ENCODE data around the gene AUTS2. TPM values are rescaled to one million over a fixed set of nuclear protein-coding genes. Genes with fewer than 3 reads are reported as not detected.

AUTS2 gene
- total and polyA plus RNA-seq, 2 of the 8 experiments (the other 6 are each of a cell fraction or from before 2014, with no cell fraction given) = 25.9 to 101 TPM

GRCh38 chr7:70591643-70592042 is 993.4 kb downstream of the AUTS2 start:
- peaks cover 4 to 14% (median 6%) of the 10 kb centered on the region in 4 experiments; a peak in 6 of 7 replicates for H3K4me1 ChIP-seq (replicated peaks in 1 of 4; ENCODE audit: control insufficient read depth in 3 of 4, insufficient read depth in 4 of 4, low read length in 3 of 4)
- no peak overlapping the region for H2BK120ac ChIP-seq (replicated peaks; ENCODE audit: low read depth, low read length)
- H4K20me1 ChIP-seq (replicated peaks in 1 of 2; ENCODE audit: control insufficient read depth in 1 of 2, insufficient read depth in 2 of 2, low read length in 2 of 2) = no peaks in the 10 kb centered on the region
- CTCF ChIA-PET (ENCODE audit: partially characterized antibody) = interaction anchor here (0.6 to 1.0 kb wide), 2 partner anchors 87 to 107 kb away, joined by 3 to 5 read pairs; no protein-coding TSS in a partner anchor
- no peak overlapping the region for H3K14ac ChIP-seq (ENCODE audit: insufficient read length)
- no peaks in the 10 kb centered on the region for H3K9me3 ChIP-seq (ENCODE audit: insufficient read depth in 2 of 2, low read depth in 1 of 2, low read length in 1 of 2)
- no peak overlapping the region for H2AFZ ChIP-seq (ENCODE audit: low read length)
- peaks cover 0 to 21% (median 14%) of the 10 kb centered on the region in 4 experiments; a peak in 5 of 7 replicates for H3K27me3 ChIP-seq (replicated peaks in 1 of 4; ENCODE audit: control insufficient read depth in 3 of 4, extremely low read depth in 1 of 4, insufficient read depth in 3 of 4, low read length in 3 of 4)
- H3K9ac ChIP-seq (replicated peaks in 1 of 4; ENCODE audit: extremely low read depth in 1 of 4, low read depth in 3 of 4, low read length in 3 of 4) = no peak overlapping the region
- POLR2A ChIA-PET (ENCODE audit: partially characterized antibody) = interaction anchor here (1.0 to 1.1 kb wide), 2 partner anchors 27 to 102 kb away, joined by 3 to 4 read pairs; no protein-coding TSS in a partner anchor
- no peak for DNase-seq (ENCODE audit: low read depth in 1 of 2, low spot score in 2 of 2)
- no peak overlapping the region for H4K8ac ChIP-seq (ENCODE audit: extremely low read depth, insufficient read depth, low read length)
- no peak for TF ChIP-seq RAD21 (IDR thresholded peaks at IDR 0.05 in 1 of 2, conservative IDR thresholded peaks at IDR 0.05 in 1 of 2; ENCODE audit: low read depth in 2 of 2, low read length in 2 of 2)
- TF ChIP-seq BRCA1 (IDR thresholded peaks at IDR 0.05; ENCODE audit: low read depth, low read length) = no peak
- TF ChIP-seq EZH2 (IDR thresholded peaks at IDR 0.05; ENCODE audit: low read depth, low read length, severe bottlenecking) = no peak
- no peak for TF ChIP-seq TCF12 (IDR thresholded peaks at IDR 0.05; ENCODE audit: low read depth, low read length)
- no peak for TF ChIP-seq SP2 (IDR thresholded peaks at IDR 0.05; ENCODE audit: low read length)
- no peak for TF ChIP-seq JUN (IDR thresholded peaks at IDR 0.05; ENCODE audit: low read depth, low read length)
- no peak for TF ChIP-seq POLR2AphosphoS5 (IDR thresholded peaks at IDR 0.05; ENCODE audit: low read depth, low read length)
- no peak for TF ChIP-seq CTBP2 (IDR thresholded peaks at IDR 0.05; ENCODE audit: borderline replicate concordance, insufficient read depth, insufficient read length, low read length)
- TF ChIP-seq EP300 (IDR thresholded peaks at IDR 0.05; ENCODE audit: borderline replicate concordance in 1 of 2, low read depth in 2 of 2, low read length in 2 of 2) = no peak
- H3K79me1 ChIP-seq (ENCODE audit: low read depth, low read length) = no peaks in the 10 kb centered on the region
- H2BK15ac ChIP-seq (ENCODE audit: low read length) = no peak overlapping the region
- H3K23me2 ChIP-seq (ENCODE audit: low read depth, low read length) = peaks cover 10% of the 10 kb centered on the region
- H3K56ac ChIP-seq (replicated peaks; ENCODE audit: insufficient read length, low read depth, low read length) = no peak overlapping the region
- H4K91ac ChIP-seq (replicated peaks; ENCODE audit: insufficient read length, low read length) = no peak overlapping the region
- H3K4me3 ChIP-seq (ENCODE audit: extremely low read depth in 1 of 4, insufficient read depth in 2 of 4, low read depth in 3 of 4, low read length in 4 of 4) = no peak overlapping the region
- no peak overlapping the region for H4K5ac ChIP-seq (ENCODE audit: insufficient read length, low read depth, low read length)
- no peak overlapping the region for H2BK5ac ChIP-seq (ENCODE audit: low read depth, low read length)
- H3K27ac ChIP-seq (ENCODE audit: low read depth, low read length) = no peak overlapping the region
- H3K36me3 ChIP-seq (ENCODE audit: control insufficient read depth in 2 of 4, insufficient read depth in 4 of 4, low read length in 3 of 4) = no peaks in the 10 kb centered on the region
- H3K18ac ChIP-seq (ENCODE audit: extremely low read depth, low read length) = no peak overlapping the region
- no peak overlapping the region for H3K4me2 ChIP-seq (ENCODE audit: insufficient read depth in 1 of 2, low read depth in 2 of 2, low read length in 2 of 2)
- H2BK20ac ChIP-seq (ENCODE audit: low read length) = no peak overlapping the region
- no peak overlapping the region for H2BK12ac ChIP-seq (ENCODE audit: low read depth, low read length)
- H3K23ac ChIP-seq (ENCODE audit: insufficient read length) = no peak overlapping the region
- H3K79me2 ChIP-seq (ENCODE audit: control insufficient read depth in 1 of 2, insufficient read depth in 2 of 2, low read length in 2 of 2) = no peaks in the 10 kb centered on the region
- no peak for FAIRE-seq
- no peak overlapping the region for H3K4ac ChIP-seq (replicated peaks; ENCODE audit: insufficient read length, low read depth, low read length)
- H2AK5ac ChIP-seq (ENCODE audit: low read depth, low read length) = no peak overlapping the region
- 94% methylated on average over 8 of the region's 8 CpGs; no CpG with 5 or more reads in 1 of the 2 experiments for WGBS, 2 experiments (ENCODE audit: extremely low coverage in 1 of 2, insufficient coverage in 1 of 2, insufficient read length in 1 of 2, insufficient replicate concordance in 2 of 2, low coverage in 1 of 2, low lambda C conversion rate in 2 of 2, missing lambda C conversion rate in 1 of 2)
